HG02623 (cell line): ENCODE measurements around the gene RPL9.
"Not testable (repeated sequence)": the region's sequence is repeated elsewhere in the genome, so short reads cannot be mapped to it uniquely, and the experiment has no call there.

Experiments
- ATAC-seq: cut with Tn5 transposase; IDR thresholded peaks from one replicate; pipeline ENCODE4 v1.9.1; 2021; ENCODE audit warnings: moderate library complexity; ENCODE audit not compliant: unreplicated experiment

Gene RPL9

DNA sequence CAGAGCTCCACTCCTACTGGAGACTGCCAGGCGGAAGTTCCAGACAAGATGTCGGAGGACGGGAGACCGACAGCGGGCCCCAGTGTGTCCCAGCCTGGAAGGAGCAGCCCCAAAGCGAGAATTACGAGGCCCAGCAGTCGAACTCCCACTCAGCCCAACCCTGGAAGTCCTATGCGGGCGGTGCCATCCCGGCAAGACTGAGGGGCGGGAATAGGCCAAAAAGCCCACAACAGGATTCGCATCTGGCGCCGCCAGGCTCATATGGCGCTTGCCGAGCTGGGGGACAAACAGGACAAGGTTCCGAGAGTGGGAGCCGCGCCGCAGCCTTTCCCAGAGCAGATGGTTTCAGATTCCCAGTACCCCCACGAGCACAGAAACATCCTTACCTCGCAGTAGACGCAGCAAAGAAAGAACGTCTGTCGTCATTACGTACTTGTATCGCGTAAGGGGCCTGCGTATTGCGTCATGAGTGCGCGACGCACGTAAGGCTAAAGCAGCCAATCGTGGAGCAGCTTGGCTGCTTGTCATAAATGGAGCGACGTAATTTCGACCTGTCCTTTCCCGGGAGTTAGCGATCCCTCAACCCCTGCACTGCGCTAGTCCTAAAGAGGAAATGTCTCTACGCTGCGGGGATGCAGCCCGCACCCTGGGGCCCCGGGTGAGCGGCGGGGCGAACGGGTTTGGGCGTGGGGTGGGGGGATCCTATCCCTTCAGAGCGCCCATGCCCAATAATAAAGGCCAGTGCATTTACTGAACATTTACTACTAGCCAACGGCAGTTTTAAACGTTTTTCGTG is at the start of gene RPL9, which contains the start of gene LIAS:
Gene RPL9, minus strand, starts transcription at position 418 of the 796 bp plus-strand sequence. CDS start 483 bp downstream, outside the sequence.
Gene LIAS, plus strand, starts transcription at position 552 of the 796 bp plus-strand sequence. Its CDS starts 62 bp downstream, at position 614.
- ATAC-seq, result peak; percentile 88

DNA sequence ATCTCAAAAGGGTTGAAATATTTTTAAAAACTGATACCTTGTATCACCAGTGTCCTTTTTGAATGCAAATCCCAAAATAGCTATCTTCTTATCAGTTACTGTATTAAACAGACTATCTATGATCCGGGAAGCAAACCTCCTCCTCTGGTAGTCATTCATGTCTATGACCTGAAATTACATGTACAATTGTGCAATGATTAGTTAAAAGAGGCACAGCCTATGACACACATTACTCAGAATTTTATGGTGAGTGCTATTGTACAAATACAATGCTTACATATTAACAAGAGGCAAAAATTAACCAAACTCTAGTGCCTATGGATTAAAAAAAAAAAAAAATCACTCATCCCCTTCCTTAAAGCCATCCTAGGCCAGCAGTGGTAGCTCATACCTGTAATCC is 46.9 kb upstream of the RPL9 start:
- ATAC-seq, result no peak

DNA sequence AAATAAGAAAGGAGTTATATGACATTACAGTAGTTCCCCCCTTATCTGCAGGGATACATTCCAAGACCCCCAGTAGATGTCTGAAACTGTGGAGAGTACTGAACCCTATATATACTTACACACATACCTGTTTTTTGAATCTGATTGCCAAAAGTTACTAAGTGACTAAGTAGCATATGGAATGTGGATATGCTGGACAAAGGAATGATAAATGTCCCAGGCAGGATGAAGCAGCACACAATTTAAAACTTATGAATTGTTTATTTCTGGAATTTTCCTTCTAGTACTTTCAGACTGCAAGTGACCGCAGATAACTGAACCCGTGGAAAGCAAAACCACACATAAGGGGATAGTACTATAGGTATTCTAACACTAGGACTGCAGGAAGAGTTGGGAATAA is 45.8 kb upstream of the RPL9 start:
- no peak for ATAC-seq

DNA sequence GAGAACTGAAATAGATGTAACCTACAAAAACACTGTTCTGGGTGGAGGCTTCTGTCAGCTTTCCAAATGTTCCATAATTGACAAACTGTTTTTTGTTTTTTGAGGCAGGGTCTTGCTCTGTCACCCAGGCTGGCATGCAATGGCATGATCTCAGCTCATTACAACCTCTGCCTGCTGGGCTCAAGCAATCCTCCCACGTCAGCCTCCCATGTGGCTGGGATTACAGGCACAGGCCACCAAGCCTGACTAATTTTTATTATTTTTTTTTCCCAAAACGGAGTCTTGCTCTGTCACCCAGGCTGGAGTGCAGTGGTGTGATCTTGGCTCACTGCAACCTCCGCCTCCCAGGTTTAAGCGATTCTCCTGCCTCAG is 43.9 kb upstream of the RPL9 start:
- not testable (repeated sequence) for ATAC-seq

DNA sequence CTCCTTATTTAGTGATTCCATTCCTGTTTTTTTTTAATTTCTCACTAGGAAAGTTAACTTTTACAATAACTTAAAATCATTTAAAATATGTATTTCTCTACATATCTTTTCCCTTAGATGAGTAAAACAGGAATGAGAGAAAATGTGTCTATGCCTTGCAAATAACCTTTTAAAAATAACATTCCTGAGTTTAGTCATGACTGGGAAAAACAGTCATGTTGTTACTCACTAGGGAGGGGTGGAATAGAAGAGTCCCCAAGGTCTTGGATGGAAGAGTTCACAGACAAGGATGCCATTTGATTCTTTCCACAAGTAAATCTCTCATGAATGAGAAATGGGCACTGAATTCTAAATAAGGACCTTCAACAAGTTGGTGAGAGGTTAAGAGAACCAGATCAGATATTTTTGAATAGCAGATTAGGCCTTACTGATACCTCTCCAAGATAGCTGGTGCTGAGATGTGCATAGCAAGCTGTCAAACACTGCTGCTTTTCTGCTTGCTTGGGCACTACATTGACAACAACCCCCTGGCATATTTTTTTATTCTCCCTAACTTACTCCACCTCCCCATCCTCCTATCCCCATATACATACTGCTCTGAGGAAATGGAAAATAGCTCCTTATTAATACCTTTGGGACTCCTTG is 43.4 kb upstream of the RPL9 start:
- ATAC-seq, result no peak

DNA sequence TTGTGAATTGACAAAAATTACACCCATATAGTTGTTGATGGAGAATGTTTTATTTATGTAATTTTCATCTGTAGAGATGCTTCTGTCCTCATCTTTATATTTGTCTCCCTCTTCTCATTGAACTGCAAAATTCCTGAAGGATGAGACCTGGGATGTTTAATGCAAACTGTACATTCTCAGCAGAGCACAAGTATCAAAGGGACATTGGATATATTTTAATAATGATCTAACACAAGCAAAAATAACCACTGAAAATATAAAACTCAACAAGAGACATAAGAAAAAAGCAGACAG is 40.0 kb upstream of the RPL9 start:
- ATAC-seq, result no peak

DNA sequence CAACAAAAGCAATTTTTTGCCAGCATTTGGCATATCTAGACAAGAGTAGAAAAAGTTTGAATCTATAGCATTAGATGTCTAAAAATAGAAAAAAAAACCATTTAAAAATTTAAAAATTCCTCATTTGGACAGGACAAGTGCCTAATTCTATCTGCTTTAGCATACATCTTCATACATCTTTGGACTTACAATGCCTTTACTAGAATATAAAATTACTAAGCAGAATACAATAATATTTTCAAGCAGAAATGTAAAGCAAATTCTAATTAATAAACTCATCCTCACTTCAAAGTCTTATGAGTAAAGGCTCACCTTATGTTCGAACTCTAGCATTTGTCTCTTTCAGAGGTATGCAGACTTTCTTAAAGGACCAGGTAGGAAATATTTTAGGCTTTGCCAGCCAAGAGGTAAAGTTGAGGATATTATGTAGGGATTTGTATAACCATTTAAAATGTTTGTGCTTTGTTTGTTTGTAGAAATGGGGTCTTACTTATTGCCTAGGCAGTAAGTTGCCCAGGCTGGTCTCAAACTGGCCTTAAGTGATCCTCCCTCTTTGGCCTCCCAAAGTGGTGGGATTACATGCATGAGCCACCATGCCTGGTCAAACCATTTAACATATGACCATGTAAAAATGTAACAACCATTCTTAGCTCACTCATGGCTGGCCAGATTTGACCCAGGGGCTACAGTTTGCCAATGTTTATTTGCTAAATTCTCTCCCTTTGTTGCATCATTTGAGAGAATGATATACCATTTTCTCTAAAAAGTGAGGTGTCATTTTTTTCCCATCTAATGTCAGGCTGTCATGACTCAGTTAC is 39.4 kb upstream of the RPL9 start:
- no peak for ATAC-seq

DNA sequence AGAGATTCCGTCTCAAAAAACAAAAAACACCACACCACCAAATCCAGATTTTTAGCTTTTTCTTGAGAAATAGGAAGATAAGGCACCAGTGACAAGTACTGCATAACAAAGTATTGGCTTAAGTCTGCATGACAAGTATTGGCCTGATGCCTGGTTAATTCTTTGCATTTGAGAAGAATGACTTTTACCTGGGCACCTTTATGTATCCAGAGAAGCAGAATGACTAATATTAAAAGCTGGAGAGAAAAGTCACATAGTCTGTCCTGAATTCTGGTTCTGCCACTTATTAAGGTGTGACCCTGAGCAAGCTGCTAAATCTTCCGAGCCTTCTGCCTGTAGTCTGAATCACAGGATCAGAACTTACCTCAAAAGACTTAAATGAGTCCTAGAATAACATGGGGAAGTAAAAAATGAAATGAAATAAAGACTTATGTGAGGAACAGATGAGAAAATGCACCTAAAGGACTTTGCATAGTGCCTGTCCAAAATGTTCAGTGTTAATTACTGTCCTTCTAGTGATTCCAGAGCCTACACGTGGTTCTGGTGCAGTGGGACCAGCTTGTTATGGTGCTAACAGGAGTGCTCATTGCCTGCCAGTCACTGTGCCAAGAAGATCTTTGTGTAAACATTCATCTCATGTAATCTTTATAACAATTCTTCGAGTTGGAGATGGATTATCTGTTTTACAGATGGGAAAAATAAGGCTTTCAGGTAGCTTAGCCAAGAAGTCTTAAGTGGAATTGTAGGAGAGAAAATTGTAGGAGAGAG is 36.9 kb upstream of the RPL9 start:
- ATAC-seq, result no peak

DNA sequence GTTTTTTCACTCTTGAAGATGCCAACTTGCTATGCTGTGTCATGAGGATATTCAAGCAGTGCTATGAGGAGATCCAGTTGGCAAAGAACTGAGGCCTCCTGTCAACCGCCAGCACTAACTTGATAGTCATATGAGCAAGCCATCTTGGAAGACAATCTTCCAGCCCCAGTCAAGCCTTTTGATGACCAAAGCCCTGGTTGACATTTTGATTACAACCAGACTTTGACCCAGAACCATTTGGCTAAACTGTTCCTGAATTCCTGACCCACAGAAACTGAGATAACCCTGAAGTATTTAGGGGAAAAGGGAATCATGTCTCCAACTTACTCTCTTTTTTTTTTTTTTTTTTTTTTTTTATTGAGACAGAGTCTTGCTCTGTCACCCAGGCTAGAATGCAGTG is 35.6 kb upstream of the RPL9 start:
- ATAC-seq, result no peak

DNA sequence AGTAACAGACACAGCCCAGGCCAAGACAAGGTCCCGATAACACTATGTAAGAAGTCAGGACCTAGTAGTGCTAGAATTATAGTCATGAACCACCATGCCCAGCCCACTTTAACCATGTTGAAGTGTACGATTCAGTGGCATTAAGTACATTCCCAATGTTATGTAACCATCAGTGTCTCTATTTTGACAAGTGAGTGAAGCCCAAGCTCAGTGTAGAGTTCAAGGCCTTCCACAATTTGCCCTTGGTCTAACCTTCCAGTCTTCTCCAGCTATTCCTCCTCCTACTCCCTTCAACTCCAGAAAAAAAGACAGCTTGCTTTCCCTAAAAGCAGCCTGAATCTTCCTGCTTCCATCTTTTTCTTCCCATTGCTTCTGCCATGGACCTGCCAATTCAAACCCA is 31.6 kb upstream of the RPL9 start:
- ATAC-seq, result no peak

DNA sequence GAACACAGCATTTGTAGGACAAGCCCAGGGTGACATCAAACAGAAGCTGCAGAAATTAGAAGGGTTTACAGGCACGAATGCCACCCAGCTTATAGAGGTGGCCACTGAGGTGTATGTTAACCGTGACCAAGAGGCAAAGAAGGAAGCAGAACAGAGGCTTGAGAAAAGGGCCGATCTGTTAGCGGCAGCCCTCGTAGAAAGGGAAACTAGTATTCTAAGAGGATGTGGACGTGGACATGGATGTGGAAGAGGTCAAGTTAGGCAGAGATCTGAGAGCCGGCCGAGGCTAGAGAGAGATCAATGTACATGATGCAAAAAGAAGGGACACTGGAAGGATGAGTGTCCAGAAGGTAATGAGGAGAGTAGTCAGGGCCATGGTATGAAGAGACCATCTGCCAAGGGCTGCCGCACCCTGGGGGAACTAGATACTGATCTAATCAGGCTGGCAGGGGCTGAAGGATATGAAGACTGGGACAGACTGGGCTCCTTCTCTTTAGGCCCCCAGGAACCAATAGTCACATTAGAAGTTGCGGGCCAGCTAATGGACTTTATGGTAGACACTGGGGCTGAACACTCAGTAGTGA is 27.6 kb upstream of the RPL9 start:
- ATAC-seq, result no peak

DNA sequence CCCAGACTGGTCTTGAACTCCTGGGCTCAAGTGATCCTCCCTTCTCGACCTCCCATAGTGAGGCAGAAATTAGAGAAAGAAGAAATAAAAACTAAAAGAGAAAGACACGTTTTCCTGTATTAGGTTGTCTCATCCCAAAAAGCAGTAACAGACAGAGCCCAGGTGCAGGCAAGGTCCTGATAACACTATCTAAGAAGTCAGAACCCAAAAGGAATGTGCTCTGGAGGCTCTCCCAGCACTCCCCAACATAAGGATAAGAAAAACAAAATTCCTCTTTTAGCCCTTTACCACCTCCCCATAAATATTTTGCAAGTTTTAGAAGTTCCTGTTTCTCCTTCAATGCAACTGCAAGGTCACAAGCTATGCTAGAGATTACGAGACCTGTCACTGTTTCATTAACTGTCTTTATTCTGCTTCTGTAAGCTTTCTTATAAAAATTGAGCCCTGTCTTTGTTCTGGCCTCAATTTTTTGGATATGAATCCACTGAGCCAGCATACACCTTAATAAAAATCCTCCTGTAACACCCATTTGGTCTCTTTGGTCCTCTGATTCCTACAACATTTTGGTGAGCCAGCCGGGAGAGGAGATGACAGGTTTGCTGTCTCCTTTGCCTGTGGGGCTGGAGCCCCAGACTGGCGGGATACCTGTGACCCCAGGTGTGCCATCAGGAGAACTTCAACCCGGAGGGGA is 26.0 kb upstream of the RPL9 start:
- no peak for ATAC-seq

DNA sequence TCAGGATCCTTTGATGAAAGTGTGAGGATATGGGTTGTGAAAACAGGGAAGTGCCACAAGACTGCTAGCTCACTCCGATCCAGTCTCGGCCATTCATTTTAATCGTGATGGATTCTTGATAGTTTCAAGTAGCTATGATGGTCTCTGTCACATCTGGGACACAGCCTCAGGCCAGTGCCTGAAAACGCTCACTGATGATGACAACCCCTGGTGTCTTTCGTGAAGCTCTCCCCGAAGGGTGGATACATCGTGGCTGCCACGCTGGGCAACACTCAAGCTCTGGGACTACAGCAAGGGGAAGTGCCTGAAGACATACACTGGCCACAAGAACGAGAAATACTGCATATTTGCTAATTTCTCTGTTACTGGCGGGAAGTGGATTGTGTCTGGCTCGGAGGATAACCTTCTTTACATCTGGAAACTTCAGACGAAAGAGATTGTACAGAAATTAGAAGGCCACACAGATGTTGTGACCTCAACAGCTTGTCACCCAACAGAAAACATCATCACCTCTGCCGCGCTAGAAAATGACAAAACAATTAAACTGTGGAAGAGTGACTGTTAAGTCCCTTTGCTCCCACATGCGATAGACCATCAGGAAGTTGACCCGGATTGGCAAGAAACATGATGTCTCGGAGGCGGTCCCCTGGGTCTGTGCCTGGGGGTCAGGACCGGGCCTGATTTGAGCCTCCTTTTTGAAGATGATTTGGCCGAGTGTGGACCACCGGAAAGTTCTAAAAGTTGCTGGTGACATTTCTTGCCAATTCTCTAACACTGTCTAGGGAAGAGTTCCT is 22.4 kb upstream of the RPL9 start:
- ATAC-seq, result no peak

DNA sequence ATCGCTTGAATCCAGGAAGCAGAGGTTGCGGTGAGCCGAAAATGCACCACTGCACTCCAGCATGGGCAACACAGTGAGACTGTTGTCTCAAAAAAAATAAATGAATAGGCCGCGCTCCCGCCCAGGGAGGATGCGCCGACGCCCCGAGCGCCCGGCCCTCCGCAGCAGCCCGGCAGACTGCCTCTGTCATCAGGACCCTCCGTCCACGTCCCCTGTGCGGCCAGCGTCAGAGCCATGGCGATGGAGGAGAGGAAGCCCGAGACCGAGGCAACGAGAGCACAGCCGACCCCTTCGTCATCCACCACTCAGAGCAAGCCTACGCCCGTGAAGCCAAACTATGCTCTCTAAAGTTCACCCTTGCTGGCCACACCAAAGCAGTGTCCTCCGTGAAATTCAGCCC is 21.5 kb upstream of the RPL9 start:
- ATAC-seq, result no peak

DNA sequence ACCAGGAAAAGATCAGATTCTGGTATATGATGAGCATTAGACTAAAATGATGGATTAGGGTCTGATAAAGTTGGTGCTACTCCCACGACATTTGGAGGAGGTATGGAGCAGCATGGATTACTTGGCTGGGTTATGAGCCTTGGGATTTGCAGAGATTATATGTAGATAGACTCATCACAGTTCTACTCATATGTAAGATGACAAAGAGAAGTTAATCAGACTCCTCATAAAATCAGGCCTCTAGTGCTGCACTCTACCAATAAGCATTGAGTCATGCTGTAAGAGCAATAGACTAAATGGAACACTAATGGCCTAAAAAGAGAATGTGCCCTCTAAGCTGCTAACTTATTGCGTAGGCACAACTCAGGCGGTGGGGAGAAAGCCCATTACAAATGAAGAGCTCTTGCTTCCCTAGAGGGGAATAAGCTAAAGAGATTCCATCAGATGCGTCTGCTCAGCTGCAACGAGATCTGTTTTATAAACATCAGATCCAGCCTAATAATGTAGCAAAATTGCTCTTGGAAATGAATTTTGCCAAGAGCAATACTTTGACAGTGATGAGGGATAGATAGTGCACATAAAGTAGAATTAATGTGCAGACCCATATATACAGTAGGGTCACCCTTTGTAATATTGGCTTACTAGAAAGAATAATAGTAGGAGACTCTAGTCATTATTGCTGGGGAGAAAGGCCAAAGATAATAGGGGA is 17.6 kb upstream of the RPL9 start:
- ATAC-seq, result no peak

DNA sequence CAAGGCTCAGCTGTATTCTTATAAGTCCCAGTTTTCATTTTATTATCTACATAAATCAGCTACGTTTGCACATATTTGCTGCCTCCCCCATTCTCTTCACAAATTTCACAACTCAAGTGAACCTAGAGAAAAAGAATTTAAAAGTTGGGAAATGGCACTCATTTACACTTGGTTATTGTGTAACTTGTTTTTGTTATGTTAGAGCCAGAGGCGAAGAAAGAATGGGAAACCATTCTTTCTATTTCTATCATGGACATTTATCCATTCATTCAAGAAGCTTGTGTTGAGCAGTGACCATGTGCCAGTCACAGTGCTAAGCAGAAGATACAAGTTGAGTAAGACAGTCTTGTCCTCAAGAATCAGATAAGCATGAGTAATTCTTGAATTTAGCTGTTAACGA is 13.7 kb upstream of the RPL9 start:
- ATAC-seq, result no peak

DNA sequence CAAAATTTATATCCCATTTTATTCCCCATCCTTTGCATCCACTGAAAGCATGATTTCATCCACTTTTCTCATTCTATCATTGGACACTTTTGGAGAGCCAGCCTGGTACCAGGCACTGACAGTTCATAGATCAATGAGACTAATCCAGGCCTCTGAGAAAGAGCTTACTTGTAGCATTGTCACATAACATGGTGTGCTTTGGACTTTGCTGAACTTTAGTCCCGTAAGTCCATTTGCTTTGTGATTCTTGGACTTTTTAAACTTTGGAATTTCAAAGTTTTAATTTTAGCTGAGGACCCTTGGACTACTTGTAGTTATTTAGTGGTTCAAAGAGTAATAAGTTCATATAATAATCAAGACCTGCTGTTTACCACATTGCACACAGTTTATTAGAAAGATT is 11.7 kb upstream of the RPL9 start:
- ATAC-seq, result no peak

DNA sequence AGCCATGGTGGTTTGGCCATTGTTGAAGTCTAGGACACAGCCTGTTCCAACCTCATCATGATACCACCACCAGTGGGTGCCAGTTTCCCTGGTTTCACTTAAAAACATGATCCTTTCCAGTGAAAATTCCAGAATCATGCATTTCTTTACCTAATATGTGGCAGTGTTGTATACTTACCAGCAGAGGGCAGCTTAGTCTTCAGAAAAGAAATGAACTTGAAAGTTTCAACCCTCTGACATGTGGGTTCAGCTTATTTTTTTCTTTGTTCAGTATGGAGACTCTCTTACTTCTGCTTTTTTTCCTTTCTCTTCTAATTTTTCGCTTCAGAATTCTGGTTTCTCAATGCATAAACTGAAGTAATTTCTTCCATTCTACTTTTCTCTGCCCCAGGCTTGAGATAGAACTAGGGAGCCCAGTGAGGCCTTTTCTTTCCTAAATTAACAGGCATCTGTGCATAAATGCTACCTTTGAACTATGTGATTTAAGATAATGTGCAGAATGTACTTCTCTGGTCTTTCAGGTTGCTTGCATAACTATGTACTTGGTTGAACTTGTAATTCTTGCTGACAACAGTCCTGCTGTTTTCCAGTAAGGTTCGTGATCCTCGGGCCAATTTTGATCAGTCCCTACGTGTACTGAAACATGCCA is 10.8 kb upstream of the RPL9 start:
- peak; percentile 89 for ATAC-seq
